Testis (tissue), 3 donors: ENCODE measurements around the gene KRT8. TPM values are rescaled to one million over a fixed set of nuclear protein-coding genes. Genes with fewer than 3 reads are reported as not detected.

Experiments
- DNase-seq: peaks from one replicate; pipeline ENCODE4 v3.0.0-alpha.2; 2019
- H3K27ac ChIP-seq, 2 donors: fragments of 200-600 bp; sonication (generic); one replicate each; pipeline ENCODE4 v1.5.1; 2019
- H3K27me3 ChIP-seq: fragments of 200-600 bp; sonication (generic); one replicate; pipeline ENCODE4 v1.5.1; 2019
- H3K36me3 ChIP-seq: fragments of 200-600 bp; sonication (generic); one replicate; pipeline ENCODE4 v1.5.1; 2017; ENCODE audit warnings: low read depth; ENCODE audit errors: missing control alignments
- H3K4me1 ChIP-seq: fragments of 200-600 bp; sonication (generic); one replicate; pipeline ENCODE4 v1.5.1; 2019
- H3K4me3 ChIP-seq, 2 donors: fragments of 200-600 bp; sonication (generic); one replicate each; pipeline ENCODE4 v1.5.1; 2017 to 2019
- H3K9me3 ChIP-seq: fragments of 200-600 bp; sonication (generic); one replicate; pipeline ENCODE4 v1.5.1; 2017
- CTCF ChIP-seq, 3 experiments: fragments of 450-650 bp in 2 of 3; fragments of 200-600 bp in 1 of 3; sonication (generic) in 1 of 3; IDR thresholded peaks; one replicate each; pipeline ENCODE4 v1.5.1; 2016 to 2019; ENCODE audit warnings: antibody characterized with exemption in 3 of 3, mild to moderate bottlenecking in 2 of 3, moderate library complexity in 1 of 3
- POLR2A ChIP-seq: fragments of 450-650 bp; IDR thresholded peaks from one replicate; pipeline ENCODE4 v1.6.1; 2017; ENCODE audit warnings: antibody characterized with exemption, mild to moderate bottlenecking, moderate library complexity
- WGBS, 2 donors: methylation state at CpG; one replicate each; pipeline ENCODE4 v1.1.5; 2018; 5-methylcytosine and 5-hydroxymethylcytosine counted together
- intact Hi-C: fragments of 100-400 bp; cut with DNase I; formaldehyde crosslinking; loops from one replicate; pipeline ENCODE4 v1.15.1; 2023; ENCODE audit warnings: low total_unique reads
- polyA plus RNA-seq: library from polyadenylated mRNA; stranded (reverse); fragments of 350-450 nt; fragmentation: Illumina TruSeq; extraction: RNeasy Lipid Tissue Mini Kit (QIAGEN cat#74804); gene quantifications from one replicate; pipeline ENCODE4 v1.2.3, GENCODE V29; 2014; ENCODE audit warnings: low read depth, low replicate concordance; ENCODE audit not compliant: insufficient read depth
- total RNA-seq, 2 donors: library from RNA; depleted of rRNA; stranded (reverse); fragments of >200 nt; gene quantifications; one replicate each; pipeline ENCODE4 v1.2.3, GENCODE V29; 2016

The KRT8 gene
- total and polyA plus RNA-seq, 3 donors from 2014 or later, result 13.2 to 63.0 (median 14.6) TPM

GRCh38 chr12:52847335-52848102, 57.4 kb downstream of the KRT8 start:
- DNase-seq, result no peak
- H3K36me3 ChIP-seq, result no peaks in the 10 kb centered on the region
- H3K4me3 ChIP-seq, result no peak overlapping the region
- no peak overlapping the region for H3K27ac ChIP-seq
- WGBS, 2 donors, result 83 to 89% methylated on average over 6 to 11 of the region's 12 CpGs
- TF ChIP-seq POLR2A (no peak), CTCF (IDR thresholded peaks at IDR 0.05) (no peak)
- no peaks in the 10 kb centered on the region for H3K9me3 ChIP-seq
- H3K27me3 ChIP-seq, result no peaks in the 10 kb centered on the region
- intact Hi-C loops, result no loop called here
- H3K4me1 ChIP-seq, result no peaks in the 10 kb centered on the region

Other genes starting within 250 kb of the KRT8 start
- not detected for gene KRT1, start 224.7 kb downstream of the KRT8 start, total RNA-seq
- gene KRT1, start 224.7 kb downstream of the KRT8 start, polyA plus RNA-seq, result 0.20 TPM
- gene KRT77, start 201.6 kb downstream of the KRT8 start, total RNA-seq, result under 1 TPM in 1 of 2 donors, not detected in 1; 0.74 TPM
- gene KRT77, start 201.6 kb downstream of the KRT8 start, polyA plus RNA-seq, result 0.33 TPM
- not detected for gene KRT76, start 127.7 kb downstream of the KRT8 start, total RNA-seq
- not detected for gene KRT76, start 127.7 kb downstream of the KRT8 start, polyA plus RNA-seq
- gene KRT3, start 109.0 kb downstream of the KRT8 start, total RNA-seq, result not detected
- gene KRT3, start 109.0 kb downstream of the KRT8 start, polyA plus RNA-seq, result not detected
- under 1 TPM in 1 of 2 donors, not detected in 1; 0.19 TPM for gene KRT4, start 91.0 kb downstream of the KRT8 start, total RNA-seq
- not detected for gene KRT4, start 91.0 kb downstream of the KRT8 start, polyA plus RNA-seq
- gene KRT79, start 70.8 kb downstream of the KRT8 start, total RNA-seq, result under 1 TPM; 0.19 to 0.24 TPM
- not detected for gene KRT79, start 70.8 kb downstream of the KRT8 start, polyA plus RNA-seq
- gene KRT78, start 56.1 kb downstream of the KRT8 start, total RNA-seq, result 1 to 10 TPM in 1 of 2 donors, under 1 TPM in 1; 0.93 to 1.1 TPM
- gene KRT78, start 56.1 kb downstream of the KRT8 start, polyA plus RNA-seq, result 0.99 TPM
- 10 to 100 TPM; 20.2 to 35.9 TPM for gene KRT18, start 44.0 kb upstream of the KRT8 start, total RNA-seq
- gene KRT18, start 44.0 kb upstream of the KRT8 start, polyA plus RNA-seq, result 51.9 TPM
- 100 to 1,000 TPM; 219 to 305 TPM for gene EIF4B, start 101.4 kb upstream of the KRT8 start, total RNA-seq
- 249 TPM for gene EIF4B, start 101.4 kb upstream of the KRT8 start, polyA plus RNA-seq
- gene TNS2, start 145.0 kb upstream of the KRT8 start, total RNA-seq, result 100 to 1,000 TPM; 108 to 138 TPM
- 47.0 TPM for gene TNS2, start 145.0 kb upstream of the KRT8 start, polyA plus RNA-seq
- 10 to 100 TPM; 27.7 to 29.5 TPM for gene SPRYD3, start 174.3 kb upstream of the KRT8 start, total RNA-seq
- 29.5 TPM for gene SPRYD3, start 174.3 kb upstream of the KRT8 start, polyA plus RNA-seq
- gene IGFBP6, start 192.6 kb upstream of the KRT8 start, total RNA-seq, result 100 to 1,000 TPM; 121 to 261 TPM
- gene IGFBP6, start 192.6 kb upstream of the KRT8 start, polyA plus RNA-seq, result 185 TPM
- under 1 TPM in 1 of 2 donors, not detected in 1; 0.19 TPM for gene SOAT2, start 198.4 kb upstream of the KRT8 start, total RNA-seq
- 0.25 TPM for gene SOAT2, start 198.4 kb upstream of the KRT8 start, polyA plus RNA-seq